Mesenchymal stem cell (in vitro differentiated cells and primary cell): ENCODE data around the gene SHCBP1.

ENCODE experiments used
- DNase-seq: peaks from one replicate; pipeline ENCODE4 v3.0.0-alpha.2; 2013
- H2AFZ ChIP-seq: one replicate; pipeline ENCODE4 v1.6.1; 2013; ENCODE audit warnings: low read depth, mild to moderate bottlenecking, control low read depth, inconsistent platforms, low read length, moderate library complexity
- H2AK5ac ChIP-seq: 2 replicates; pipeline ENCODE4 v1.6.1; 2013; ENCODE audit warnings: low read length, moderate library complexity, mild to moderate bottlenecking, inconsistent platforms; ENCODE audit not compliant: severe bottlenecking
- H2BK120ac ChIP-seq: one replicate; pipeline ENCODE4 v1.6.1; 2013; ENCODE audit warnings: low read depth, mild to moderate bottlenecking, inconsistent platforms, low read length, moderate library complexity
- H2BK12ac ChIP-seq, 2 experiments: one replicate each; pipeline ENCODE4 v1.6.1; 2013; ENCODE audit warnings: inconsistent platforms in 2 of 2, low read length in 2 of 2, mild to moderate bottlenecking in 2 of 2, moderate library complexity in 2 of 2, control low read depth in 1 of 2
- H2BK15ac ChIP-seq: one replicate; pipeline ENCODE4 v1.6.1; 2013; ENCODE audit warnings: mild to moderate bottlenecking, low read depth, inconsistent platforms; ENCODE audit not compliant: poor library complexity, severe bottlenecking
- H2BK5ac ChIP-seq: 2 replicates; pipeline ENCODE4 v1.6.1; 2013; ENCODE audit warnings: low read depth, mild to moderate bottlenecking, low read length, control low read depth, inconsistent platforms; ENCODE audit not compliant: poor library complexity, severe bottlenecking
- H3K14ac ChIP-seq, 2 experiments: one replicate each; pipeline ENCODE4 v1.6.1; 2013; ENCODE audit warnings: inconsistent platforms in 2 of 2, low read length in 2 of 2, control low read depth in 1 of 2, mild to moderate bottlenecking in 1 of 2, moderate library complexity in 1 of 2
- H3K18ac ChIP-seq, 2 experiments: one replicate each; pipeline ENCODE4 v1.6.1; 2013; ENCODE audit warnings: inconsistent platforms in 2 of 2, low read length in 2 of 2, control low read depth in 1 of 2, low read depth in 1 of 2, mild to moderate bottlenecking in 1 of 2
- H3K23ac ChIP-seq, 2 experiments: one replicate each; pipeline ENCODE4 v1.6.1; 2013; ENCODE audit warnings: inconsistent platforms in 2 of 2, low read length in 2 of 2, mild to moderate bottlenecking in 2 of 2, moderate library complexity in 2 of 2, control low read depth in 1 of 2
- H3K27ac ChIP-seq: 2 replicates; pipeline ENCODE4 v1.5.1; 2013; ENCODE audit warnings: mild to moderate bottlenecking, moderate library complexity, low read length, control low read depth, inconsistent platforms; ENCODE audit not compliant: poor library complexity, severe bottlenecking
- H3K27me3 ChIP-seq, 2 experiments: 2 replicates each; pipeline versions ENCODE4 v1.6.1 to v1.7.0; 2013; ENCODE audit warnings: low read length in 2 of 2, mild to moderate bottlenecking in 2 of 2, moderate library complexity in 2 of 2, control low read depth in 1 of 2, inconsistent platforms in 1 of 2; ENCODE audit not compliant: control insufficient read depth in 1 of 2, insufficient read depth in 1 of 2
- H3K36me3 ChIP-seq, 2 experiments: 2 replicates each; pipeline versions ENCODE4 v1.6.1 to v1.7.0; 2013; ENCODE audit warnings: low read length in 2 of 2, control low read depth in 1 of 2, inconsistent platforms in 1 of 2, low read depth in 1 of 2, mild to moderate bottlenecking in 1 of 2; ENCODE audit not compliant: insufficient read depth in 2 of 2, control insufficient read depth in 1 of 2
- H3K4ac ChIP-seq, 2 experiments: one replicate each; pipeline ENCODE4 v1.6.1; 2013; ENCODE audit warnings: inconsistent platforms in 2 of 2, low read length in 2 of 2, mild to moderate bottlenecking in 2 of 2, moderate library complexity in 2 of 2, control low read depth in 1 of 2, low read depth in 1 of 2
- H3K4me1 ChIP-seq: 2 replicates; pipeline ENCODE4 v1.6.1; 2013; ENCODE audit warnings: low read depth, low read length, control low read depth; ENCODE audit not compliant: control insufficient read depth, insufficient read depth
- H3K4me2 ChIP-seq: 2 replicates; pipeline ENCODE4 v1.6.1; 2013; ENCODE audit warnings: low read length, mild to moderate bottlenecking, inconsistent platforms; ENCODE audit not compliant: poor library complexity, severe bottlenecking
- H3K4me3 ChIP-seq, 2 experiments: 2 replicates each; pipeline versions ENCODE4 v1.5.1 to v1.7.0; 2013; ENCODE audit warnings: low read length in 2 of 2, mild to moderate bottlenecking in 2 of 2, control low read depth in 1 of 2, low read depth in 1 of 2; ENCODE audit not compliant: insufficient read depth in 1 of 2
- H3K79me1 ChIP-seq: replicated peaks from 2 replicates; pipeline ENCODE4 v1.6.1; 2013; ENCODE audit warnings: mild to moderate bottlenecking, control low read depth, low read length, inconsistent platforms; ENCODE audit not compliant: poor library complexity, severe bottlenecking
- H3K9ac ChIP-seq: 2 replicates; pipeline ENCODE4 v1.7.0; 2013; ENCODE audit warnings: mild to moderate bottlenecking, low read length, moderate library complexity
- H3K9me3 ChIP-seq: 2 replicates; pipeline ENCODE4 v1.7.0; 2013; ENCODE audit warnings: mild to moderate bottlenecking, low read length; ENCODE audit not compliant: control insufficient read depth
- H4K8ac ChIP-seq: one replicate; pipeline ENCODE4 v1.6.1; 2013; ENCODE audit warnings: inconsistent platforms, mild to moderate bottlenecking, low read length, moderate library complexity
- H4K91ac ChIP-seq: one replicate; pipeline ENCODE4 v1.6.1; 2013; ENCODE audit warnings: mild to moderate bottlenecking, low read length, inconsistent platforms
- WGBS: methylation state at CpG from one replicate; pipeline ENCODE4 v1.1.7; 2013; ENCODE audit warnings: mixed read lengths; 5-methylcytosine and 5-hydroxymethylcytosine counted together

SHCBP1 gene

DNA sequence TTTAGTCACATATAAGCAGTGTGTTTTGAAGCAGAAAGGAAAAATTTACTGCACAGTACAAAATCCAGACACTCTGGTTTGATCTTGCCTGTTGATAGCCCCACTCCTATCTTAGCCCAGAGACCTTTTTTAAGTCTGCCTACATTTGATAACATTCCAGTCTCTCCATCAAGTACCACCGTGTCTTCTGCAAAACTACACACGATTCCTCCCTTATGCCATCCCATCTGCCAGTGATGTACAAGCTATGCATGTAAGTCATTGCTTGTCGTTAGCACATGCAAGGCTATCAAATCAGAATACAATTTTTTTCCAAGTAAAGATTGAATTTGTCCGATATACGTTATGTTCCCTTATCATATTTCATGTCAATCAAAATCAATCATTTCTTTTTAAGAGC, 14.9 kb downstream of the SHCBP1 start:
- Histone ChIP-seq H2BK5ac (no peak overlapping the region), H2AFZ (no peak overlapping the region), H3K79me1 (peaks cover 5% of the 10 kb centered on the region), H3K4me1 (no peaks in the 10 kb centered on the region), H3K4me3 (no peak overlapping the region), H3K27me3 (no peaks in the 10 kb centered on the region), H3K18ac (no peak overlapping the region), H3K14ac (no peak overlapping the region), H3K9me3 (no peaks in the 10 kb centered on the region), H3K9ac (no peak overlapping the region), H2BK15ac (no peak overlapping the region), H3K4me2 (no peak overlapping the region), H3K36me3 (peaks cover 2 to 8% of the 10 kb centered on the region in 2 experiments), H2BK120ac (no peak overlapping the region), H2BK12ac (no peak overlapping the region), H3K4ac (no peak overlapping the region), H4K91ac (no peak overlapping the region), H2AK5ac (no peak overlapping the region), H3K27ac (no peak overlapping the region), H3K23ac (no peak overlapping the region), H4K8ac (no peak overlapping the region)
- WGBS, result 96% methylated on average over 5 of the region's 5 CpGs
- no peak for DNase-seq

DNA sequence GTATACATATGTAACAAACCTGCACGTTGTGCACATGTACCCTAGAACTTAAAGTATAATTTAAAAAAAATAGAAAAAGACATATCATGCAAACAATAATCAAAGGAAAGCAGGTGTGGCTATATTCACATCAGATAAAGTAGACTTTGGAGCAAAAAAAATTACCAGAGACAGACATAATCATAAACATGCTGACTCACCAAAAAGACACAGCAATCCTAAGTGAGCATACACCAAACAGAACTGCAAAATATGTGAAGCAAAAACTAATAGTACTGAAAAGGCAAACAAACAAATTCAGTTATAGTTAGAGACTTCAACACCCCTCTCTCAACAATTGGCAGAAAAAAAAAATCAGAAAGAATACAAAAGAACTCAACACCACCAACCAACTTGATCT, 29.9 kb downstream of the SHCBP1 start:
- Histone ChIP-seq H4K8ac (no peak overlapping the region), H3K4me3 (no peak overlapping the region), H3K4me1 (no peaks in the 10 kb centered on the region), H3K4ac (no peak overlapping the region), H3K4me2 (no peak overlapping the region), H3K36me3 (peaks cover 0 to 8% of the 10 kb centered on the region in 2 experiments), H3K27me3 (no peaks in the 10 kb centered on the region), H2AK5ac (no peak overlapping the region), H4K91ac (no peak overlapping the region), H3K14ac (no peak overlapping the region), H3K9ac (no peak overlapping the region), H2BK15ac (no peak overlapping the region), H2BK120ac (no peak overlapping the region), H3K79me1 (peaks cover 9% of the 10 kb centered on the region), H3K23ac (no peak overlapping the region), H3K27ac (no peak overlapping the region), H2BK5ac (no peak overlapping the region), H3K9me3 (peaks cover 5% of the 10 kb centered on the region), H2AFZ (no peak overlapping the region), H2BK12ac (no peak overlapping the region), H3K18ac (no peak overlapping the region)
- DNase-seq, result no peak
- WGBS, result no CpG with 5 or more reads among the region's 1 CpG

- Histone ChIP-seq H3K27ac (no peak overlapping the region), H2BK15ac (no peak overlapping the region), H3K9ac (no peak overlapping the region), H4K91ac (no peak overlapping the region), H3K18ac (no peak overlapping the region), H2AFZ (no peak overlapping the region), H2AK5ac (no peak overlapping the region), H3K4me1 (no peaks in the 10 kb centered on the region), H4K8ac (no peak overlapping the region), H2BK12ac (no peak overlapping the region), H3K79me1 (peaks cover 8% of the 10 kb centered on the region), H3K23ac (no peak overlapping the region), H3K14ac (no peak overlapping the region), H3K36me3 (peaks cover 0 to 15% of the 10 kb centered on the region in 2 experiments), H3K27me3 (no peaks in the 10 kb centered on the region), H3K9me3 (peaks cover 16% of the 10 kb centered on the region), H3K4me2 (no peak overlapping the region), H2BK120ac (no peak overlapping the region), H2BK5ac (no peak overlapping the region), H3K4ac (no peak overlapping the region), H3K4me3 (no peak overlapping the region)
- no peak for DNase-seq
Measured at GRCh38 chr16:46586011-46586577, 35.1 kb downstream of the SHCBP1 start.

- Histone ChIP-seq H3K4ac (no peak overlapping the region), H3K27me3 (no peaks in the 10 kb centered on the region), H3K4me3 (no peak overlapping the region), H2AK5ac (no peak overlapping the region), H3K79me1 (peaks cover 10% of the 10 kb centered on the region), H3K9me3 (peaks cover 16% of the 10 kb centered on the region), H3K14ac (no peak overlapping the region), H3K36me3 (peaks cover 0 to 15% of the 10 kb centered on the region in 2 experiments), H4K91ac (no peak overlapping the region), H2BK12ac (no peak overlapping the region), H3K9ac (no peak overlapping the region), H2BK15ac (no peak overlapping the region), H2AFZ (no peak overlapping the region), H3K4me1 (no peaks in the 10 kb centered on the region), H2BK120ac (no peak overlapping the region), H3K18ac (no peak overlapping the region), H2BK5ac (no peak overlapping the region), H3K4me2 (no peak overlapping the region), H3K27ac (no peak overlapping the region), H4K8ac (no peak overlapping the region), H3K23ac (no peak overlapping the region)
- WGBS, result 88% methylated on average over 2 of the region's 2 CpGs
- no peak for DNase-seq
Measured at GRCh38 chr16:46583036-46583435, 38.1 kb downstream of the SHCBP1 start.
